ENCODE results near the gene ELAPOR2. TPM values are rescaled to one million over a fixed set of nuclear protein-coding genes. Genes with fewer than 3 reads are reported as not detected.

Gene ELAPOR2
- total RNA-seq, 6 experiments from 2014 or later, result 0.70 to 3.2 (median 1.2) TPM

- H3K36me3 ChIP-seq, result no peaks in the 10 kb centered on the region
- DNase-seq (no peak), ATAC-seq (no peak)
- no peak for TF ChIP-seq POLR2A (IDR thresholded peaks at IDR 0.05)
- TF ChIP-seq CTCF (IDR thresholded peaks at IDR 0.05), result no peak
- H3K27me3 ChIP-seq, result no peaks in the 10 kb centered on the region
- no peaks in the 10 kb centered on the region for H3K9me3 ChIP-seq
- WGBS (ENCODE audit: insufficient coverage, low coverage, low lambda C conversion rate, missing lambda C conversion rate), result 20% methylated on average over 1 of the region's 1 CpG
- no peak overlapping the region for H3K27ac ChIP-seq
- H3K4me3 ChIP-seq, result no peak overlapping the region
- intact Hi-C loops (cut with DNase I), result no loop called here
- no peaks in the 10 kb centered on the region for H3K4me1 ChIP-seq
These were observed 32.1 kb upstream of the ELAPOR2 start for GRCh38 chr7:87091487-87092066.

DNA sequence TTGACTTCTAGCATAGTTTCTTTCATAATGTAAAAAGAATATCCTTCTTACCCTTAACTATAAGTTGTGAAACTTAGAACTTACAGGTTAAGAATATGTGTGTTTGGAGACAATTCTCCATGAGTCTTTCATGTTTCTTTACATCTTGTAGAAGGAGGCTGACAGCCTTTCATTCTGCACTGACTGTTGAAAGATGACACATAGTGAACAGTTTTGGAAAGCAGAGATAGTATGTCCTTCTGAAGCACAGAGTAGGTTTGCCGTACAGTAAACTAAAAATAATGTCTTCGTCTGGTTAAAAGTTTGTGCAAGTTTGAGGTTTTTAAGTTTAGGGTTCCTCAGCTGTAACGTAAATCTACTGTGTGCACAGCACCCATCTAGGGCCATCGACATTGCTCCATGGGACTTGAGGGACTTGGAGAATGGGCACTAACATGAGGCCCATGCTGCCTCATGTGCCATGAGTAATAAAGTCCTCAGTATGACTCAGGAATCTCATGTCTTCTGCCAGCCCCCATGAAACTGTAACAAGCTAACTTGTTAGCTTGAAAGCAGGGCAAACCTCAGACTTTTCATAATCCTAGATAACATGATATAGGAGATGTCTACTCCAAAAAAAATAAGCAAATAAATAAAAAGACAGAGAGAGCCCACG is 24.5 kb upstream of the ELAPOR2 start:
- H3K9me3 ChIP-seq, result no peaks in the 10 kb centered on the region
- no peaks in the 10 kb centered on the region for H3K36me3 ChIP-seq
- no peak for TF ChIP-seq POLR2A (IDR thresholded peaks at IDR 0.05)
- no peak for TF ChIP-seq CTCF (IDR thresholded peaks at IDR 0.05)
- intact Hi-C loops (cut with DNase I), result no loop called here
- H3K4me3 ChIP-seq, result no peak overlapping the region
- H3K27ac ChIP-seq, result no peak overlapping the region
- H3K27me3 ChIP-seq, result no peaks in the 10 kb centered on the region
- ATAC-seq, result no peak
- whole genome bisulfite sequencing (ENCODE audit: insufficient coverage, low coverage, low lambda C conversion rate, missing lambda C conversion rate), result 74% methylated on average over 5 of the region's 5 CpGs
- H3K4me1 ChIP-seq, result no peaks in the 10 kb centered on the region
- no peak for DNase-seq

- Histone ChIP-seq H3K4me1 (no peaks in the 10 kb centered on the region), H3K4me3 (no peak overlapping the region), H3K27ac (no peak overlapping the region), H3K9me3 (no peaks in the 10 kb centered on the region), H3K27me3 (no peaks in the 10 kb centered on the region), H3K36me3 (no peaks in the 10 kb centered on the region)
- DNase-seq (no peak), ATAC-seq (no peak)
- no peak for TF ChIP-seq POLR2A (IDR thresholded peaks at IDR 0.05)
- 81% methylated on average over 5 of the region's 5 CpGs for WGBS (ENCODE audit: insufficient coverage, low coverage, low lambda C conversion rate, missing lambda C conversion rate)
- intact Hi-C loops (cut with DNase I), result no loop called here
These were observed 23.2 kb upstream of the ELAPOR2 start for GRCh38 chr7:87082675-87083074.

GRCh38 chr7:87075671-87076404 is 16.4 kb upstream of the ELAPOR2 start:
- TF ChIP-seq POLR2A (IDR thresholded peaks at IDR 0.05), result no peak
- no peak for TF ChIP-seq CTCF (IDR thresholded peaks at IDR 0.05)
- H3K4me3 ChIP-seq, result no peak overlapping the region
- intact Hi-C loops (cut with DNase I), result no loop called here
- ATAC-seq (no peak), DNase-seq (no peak)
- no peaks in the 10 kb centered on the region for H3K36me3 ChIP-seq
- 36% methylated on average over 2 of the region's 2 CpGs for WGBS (ENCODE audit: insufficient coverage, low coverage, low lambda C conversion rate, missing lambda C conversion rate)
- H3K27me3 ChIP-seq, result no peaks in the 10 kb centered on the region
- H3K4me1 ChIP-seq, result no peaks in the 10 kb centered on the region
- no peaks in the 10 kb centered on the region for H3K9me3 ChIP-seq
- no peak overlapping the region for H3K27ac ChIP-seq

- DNase-seq, result no peak
- Histone ChIP-seq H3K27ac (no peak overlapping the region), H3K36me3 (no peaks in the 10 kb centered on the region), H3K4me3 (no peak overlapping the region), H3K9me3 (no peaks in the 10 kb centered on the region), H3K4me1 (no peaks in the 10 kb centered on the region), H3K27me3 (no peaks in the 10 kb centered on the region)
- intact Hi-C loops (cut with DNase I), result no loop called here
- ATAC-seq, result no peak
- TF ChIP-seq CTCF (IDR thresholded peaks at IDR 0.05) (no peak), POLR2A (IDR thresholded peaks at IDR 0.05) (no peak)
These were observed 8.3 kb upstream of the ELAPOR2 start for GRCh38 chr7:87067788-87068187.
